SK-N-MC (cell line): ENCODE measurements around the gene ANP32A.

Source experiments
- EZH2 ChIP-seq: fragments of 200-600 bp; sonication (generic); IDR thresholded peaks from one replicate; pipeline ENCODE4 v1.6.1; 2017; ENCODE audit warnings: antibody characterized with exemption
- FOXP2 ChIP-seq: optimal IDR thresholded peaks from 2 replicates; pipeline ENCODE3; 2011; ENCODE audit warnings: mild to moderate bottlenecking, moderate library complexity; ENCODE audit not compliant: insufficient read depth; ENCODE audit errors: extremely low read length, control extremely low read depth
- POLR2AphosphoS5 ChIP-seq: IDR thresholded peaks from 2 replicates; pipeline ENCODE4 v1.6.1; 2012; ENCODE audit warnings: mild to moderate bottlenecking, low read depth, low read length, borderline replicate concordance

DNA sequence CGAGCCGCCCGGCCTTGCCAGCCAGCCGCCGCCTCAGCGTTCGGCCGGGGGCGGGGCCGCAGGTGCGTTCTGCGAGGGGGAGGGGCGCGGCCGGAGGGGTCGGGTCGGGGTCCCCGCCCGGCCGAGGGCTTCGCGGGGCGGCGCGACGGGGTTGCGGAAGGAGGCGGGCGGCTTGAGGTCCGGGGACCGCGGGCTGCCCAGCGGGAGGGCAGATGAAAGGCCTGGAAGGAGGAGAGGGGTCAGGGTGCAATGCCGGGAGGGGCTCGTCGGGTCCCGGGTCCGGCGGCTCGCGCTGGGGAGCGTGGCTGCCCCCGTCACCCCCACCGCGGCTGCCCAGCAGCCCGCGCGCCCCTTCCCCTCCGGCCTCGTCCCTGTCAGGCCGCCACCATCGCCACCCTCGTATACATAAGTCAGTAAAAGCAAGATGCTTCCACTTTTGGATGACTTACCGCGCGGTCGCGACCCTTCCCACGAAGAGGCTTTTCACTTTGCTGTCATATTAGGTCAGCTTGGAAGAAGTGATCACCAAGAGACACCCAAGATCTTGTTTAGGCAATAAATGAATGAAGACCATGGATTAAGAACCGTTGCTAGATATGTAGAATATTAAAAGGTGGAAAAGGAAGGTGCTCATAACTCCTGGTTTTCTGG is 620 bp upstream of the ANP32A start:
- TF ChIP-seq EZH2 (no peak), POLR2AphosphoS5 (no peak), FOXP2 (no peak)
